ENCODE results near the gene P4HB. TPM values are rescaled to one million over a fixed set of nuclear protein-coding genes. Genes with fewer than 3 reads are reported as not detected.
"Not testable (repeated sequence)": the region's sequence is repeated elsewhere in the genome, so short reads cannot be mapped to it uniquely, and the experiment has no call there.

P4HB gene
- total RNA-seq, 1 donor from 2014 or later, result 1,674 TPM

DNA sequence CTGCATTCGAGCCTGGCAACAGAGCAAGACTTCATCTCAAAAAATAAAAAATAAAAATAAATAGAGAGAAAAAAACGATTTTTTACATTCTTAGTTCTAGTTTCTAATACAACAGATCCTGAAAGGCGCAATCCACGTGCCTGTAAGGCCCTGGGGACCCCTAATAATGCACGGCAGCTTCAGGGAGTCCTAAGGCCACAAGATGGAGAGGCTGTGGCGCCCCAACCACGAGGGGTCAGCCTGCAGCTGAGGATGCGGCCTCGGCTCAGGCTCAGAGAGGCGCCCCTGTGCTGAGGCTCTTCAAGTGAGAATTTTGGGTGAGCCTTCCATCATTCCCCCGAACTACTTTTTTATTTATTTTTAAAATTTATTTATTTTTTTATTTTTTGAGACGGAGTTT lies 10.9 kb downstream of the P4HB start:
- no peak for DNase-seq (ENCODE audit: low read depth)

DNA sequence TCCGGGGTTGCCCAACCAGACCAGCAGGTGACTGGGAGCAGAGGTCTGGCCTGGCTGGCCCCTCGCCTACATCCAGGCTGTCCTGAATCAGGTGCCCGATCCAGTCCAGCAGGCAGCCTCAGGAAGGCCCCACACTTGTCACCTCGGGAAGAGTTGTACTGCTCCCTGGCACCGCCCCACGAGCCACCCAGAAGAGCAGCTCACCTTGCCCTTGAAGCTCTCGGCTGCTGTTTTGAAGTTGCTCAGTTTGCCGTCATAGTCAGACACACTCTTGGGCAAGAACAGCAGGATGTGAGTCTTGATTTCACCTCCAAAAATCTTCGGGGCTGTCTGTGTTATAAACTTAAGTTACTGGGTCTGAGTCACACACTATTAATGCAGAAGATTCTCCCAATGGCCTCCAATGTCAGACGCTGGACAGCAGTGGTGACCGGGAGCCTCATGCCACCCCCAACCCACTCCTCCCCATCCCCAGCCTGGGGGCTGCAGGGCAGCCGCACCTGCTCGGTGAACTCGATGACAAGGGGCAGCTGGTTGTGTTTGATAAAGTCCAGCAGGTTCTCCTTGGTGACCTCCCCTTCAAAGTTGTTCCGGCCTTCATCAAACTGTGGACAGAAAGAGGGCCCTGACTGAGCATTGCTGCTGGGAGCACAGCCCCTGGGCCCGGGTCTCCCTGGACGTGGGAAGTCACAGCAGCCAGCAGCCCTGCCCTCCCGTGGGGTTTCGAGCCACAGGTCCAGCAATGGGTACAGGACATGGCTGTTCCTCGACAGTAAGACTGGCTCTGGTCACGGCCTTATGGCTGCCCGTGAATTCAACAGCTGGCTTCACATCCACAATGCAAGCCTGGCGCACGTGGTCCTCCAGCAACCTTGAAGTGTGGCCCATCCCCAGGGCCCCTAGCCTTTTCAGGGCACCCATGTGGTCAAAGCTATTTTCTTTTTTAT lies 13.3 kb downstream of the P4HB start:
- DNase-seq (ENCODE audit: low read depth), result no peak

DNA sequence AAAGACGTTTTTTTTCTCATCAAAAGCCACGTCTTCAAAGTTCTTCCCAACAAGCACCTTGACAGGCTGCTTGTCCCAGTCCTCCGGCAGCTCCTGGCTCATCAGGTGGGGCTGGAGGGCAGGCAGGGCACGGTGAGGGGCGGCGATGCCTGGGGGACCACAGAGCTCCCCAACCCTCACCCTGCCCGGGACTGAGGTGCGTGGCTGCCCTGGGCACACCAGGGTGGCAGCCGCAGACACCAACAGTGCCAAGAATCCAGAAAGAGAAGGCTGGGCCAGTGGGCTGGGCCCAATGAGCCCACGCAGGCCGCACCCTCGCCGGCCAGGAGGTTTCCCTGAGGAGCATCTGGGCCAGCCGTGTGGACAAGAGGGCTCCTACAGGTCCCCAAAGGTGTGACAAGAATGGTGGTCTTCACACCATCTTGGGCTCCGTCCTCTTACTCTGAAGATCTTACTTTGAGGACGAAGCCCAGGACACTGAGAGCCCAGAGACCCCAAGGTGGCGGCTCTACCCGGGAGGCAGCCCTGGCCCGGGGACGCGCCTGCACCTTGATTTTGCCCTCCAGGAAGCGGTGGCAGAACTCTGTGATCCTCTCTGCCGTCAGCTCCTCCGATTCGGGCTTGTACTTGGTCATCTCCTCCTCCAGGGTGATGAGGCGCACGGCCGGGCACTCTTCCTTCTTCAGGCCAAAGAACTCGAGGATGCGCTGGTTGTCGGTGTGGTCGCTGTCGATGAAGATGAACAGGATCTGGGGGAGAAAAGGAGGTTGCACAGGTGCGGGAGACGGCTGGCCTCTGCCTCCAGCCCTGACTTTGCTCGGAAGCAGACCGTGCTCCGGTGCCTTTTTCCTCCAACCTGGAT lies 14.2 kb downstream of the P4HB start:
- DNase-seq (ENCODE audit: low read depth), result no peak

DNA sequence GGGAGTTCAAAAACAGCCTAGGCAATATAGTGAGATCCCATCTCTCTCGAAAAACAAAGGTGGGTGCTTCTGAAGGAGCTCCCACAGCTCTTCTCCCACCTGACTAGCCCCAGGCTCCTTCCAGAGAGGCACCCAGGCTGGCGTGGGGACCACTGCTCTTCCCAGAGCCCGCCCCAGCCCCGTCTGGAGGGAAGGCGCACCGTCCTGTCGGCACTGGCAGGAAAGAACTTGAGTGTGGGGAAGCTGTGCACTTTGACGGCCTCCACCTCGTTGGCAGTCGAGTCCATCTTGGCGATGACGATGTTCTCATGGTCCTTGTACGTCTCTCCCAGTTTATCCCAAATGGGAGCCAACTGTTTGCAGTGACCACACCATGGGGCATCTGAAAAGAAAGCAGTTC lies 15.0 kb downstream of the P4HB start:
- DNase-seq (ENCODE audit: low read depth), result no peak

DNA sequence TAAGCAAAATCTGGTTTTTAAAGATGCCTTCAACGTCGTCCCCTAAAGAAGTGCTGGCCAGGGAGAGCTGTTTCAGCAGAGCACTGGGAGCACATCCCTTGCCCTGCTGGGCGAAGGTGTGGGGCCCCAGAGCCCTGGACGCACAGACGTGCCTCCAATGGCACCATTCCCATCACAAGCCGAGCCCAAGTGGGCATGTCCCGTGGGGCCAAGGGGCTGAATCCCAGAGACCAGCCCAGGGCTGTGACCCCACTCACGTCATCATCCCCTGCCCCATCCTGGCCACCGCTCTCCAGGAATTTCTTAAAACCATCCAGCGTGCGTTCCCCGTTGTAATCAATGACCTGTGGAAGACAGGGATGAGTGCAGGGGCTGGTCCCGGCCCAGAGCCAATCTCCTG lies 15.4 kb downstream of the P4HB start:
- DNase-seq (ENCODE audit: low read depth), result no peak

DNA sequence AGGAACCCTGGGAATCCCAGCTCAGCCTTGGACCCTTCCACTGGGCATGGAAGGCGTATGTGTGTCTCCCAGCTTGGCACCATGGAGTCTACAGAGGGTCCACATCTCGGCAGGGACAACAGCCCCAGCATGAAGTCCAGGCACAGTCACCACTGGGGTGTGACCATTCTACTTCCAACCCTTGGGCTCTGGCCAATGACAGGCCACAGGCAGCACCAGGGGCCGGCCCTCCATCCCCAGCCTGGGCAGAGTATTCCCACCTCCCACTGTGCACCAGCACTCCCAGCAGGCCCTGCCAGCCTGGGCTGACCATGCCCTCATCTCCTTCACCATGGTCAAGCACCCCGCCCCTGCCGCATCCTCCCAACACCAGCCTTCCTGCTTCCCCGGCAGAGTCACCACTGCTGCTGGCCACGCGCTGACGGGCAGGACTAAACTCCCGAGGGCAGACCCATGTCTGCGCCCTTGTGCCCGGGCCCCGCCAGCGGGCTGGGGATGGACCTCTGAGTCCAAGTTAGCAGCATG lies 15.9 kb downstream of the P4HB start:
- DNase-seq (ENCODE audit: low read depth), result no peak

DNA sequence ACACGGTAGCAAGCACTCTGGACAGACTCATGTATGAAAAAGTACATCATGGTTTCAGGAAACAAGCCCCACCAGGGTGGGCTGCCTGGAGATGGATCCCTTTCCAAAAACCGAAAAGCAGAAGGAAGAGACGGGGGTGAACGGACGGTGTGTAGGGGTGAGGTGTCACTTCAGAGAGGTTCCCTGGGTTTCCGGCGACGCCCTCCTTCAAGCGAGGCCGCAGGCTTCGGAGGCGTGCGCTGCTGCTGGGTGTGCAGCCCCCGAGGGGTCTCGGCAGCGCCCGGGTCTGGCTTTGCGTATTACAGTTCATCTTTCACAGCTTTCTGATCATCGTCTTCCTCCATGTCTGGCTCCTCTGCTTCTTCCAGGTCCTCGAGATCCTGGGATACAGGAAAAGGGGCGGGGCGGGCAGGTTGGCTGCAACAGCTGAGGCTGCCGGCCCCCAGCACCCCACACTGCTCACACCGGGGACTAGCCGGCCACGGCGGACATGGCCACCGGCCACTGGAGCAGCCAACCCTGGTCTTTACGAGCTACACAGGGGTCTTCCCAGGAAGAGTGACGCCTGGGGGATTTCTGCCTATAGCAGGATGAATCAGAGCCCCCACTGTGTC lies 16.5 kb downstream of the P4HB start:
- DNase-seq (ENCODE audit: low read depth), result no peak

DNA sequence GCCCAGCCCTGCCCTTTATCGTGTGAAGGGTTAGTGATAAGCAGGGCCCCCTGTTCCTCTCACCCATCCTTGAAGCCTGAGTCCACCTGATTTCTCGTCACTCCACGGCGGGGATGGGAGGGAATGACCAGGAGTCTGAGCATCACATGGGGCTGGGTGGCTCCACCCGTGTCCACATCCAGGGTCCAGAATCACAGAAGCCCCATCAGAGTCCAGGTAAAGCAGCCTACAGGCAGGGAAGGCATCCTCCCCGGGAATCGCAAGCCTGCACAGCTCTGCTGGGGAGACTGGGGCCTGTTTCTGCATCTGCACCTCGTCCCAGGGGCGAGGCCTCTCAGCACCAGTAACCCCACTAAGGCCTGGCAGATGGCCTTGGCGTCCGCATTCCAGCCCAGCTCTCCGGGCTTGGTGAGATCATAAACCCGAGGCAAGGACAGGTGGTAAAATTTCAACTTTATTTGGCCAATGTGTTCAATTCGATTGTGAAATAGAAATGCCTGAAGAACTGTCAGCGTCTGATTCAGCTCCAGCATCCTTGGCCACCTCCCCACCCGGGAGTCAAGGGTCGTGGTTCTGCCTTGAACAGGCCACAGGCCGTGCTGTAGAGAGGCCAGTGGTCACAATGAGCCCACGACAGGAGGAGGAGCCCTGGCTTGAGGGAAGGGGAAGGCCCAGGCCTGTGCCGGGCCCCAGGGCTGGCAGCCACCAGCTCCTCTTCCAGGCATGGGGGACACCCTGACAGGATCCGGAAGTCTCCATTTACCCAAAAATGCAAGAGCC lies 17.4 kb downstream of the P4HB start:
- peak; percentile 87 for DNase-seq (ENCODE audit: low read depth)

DNA sequence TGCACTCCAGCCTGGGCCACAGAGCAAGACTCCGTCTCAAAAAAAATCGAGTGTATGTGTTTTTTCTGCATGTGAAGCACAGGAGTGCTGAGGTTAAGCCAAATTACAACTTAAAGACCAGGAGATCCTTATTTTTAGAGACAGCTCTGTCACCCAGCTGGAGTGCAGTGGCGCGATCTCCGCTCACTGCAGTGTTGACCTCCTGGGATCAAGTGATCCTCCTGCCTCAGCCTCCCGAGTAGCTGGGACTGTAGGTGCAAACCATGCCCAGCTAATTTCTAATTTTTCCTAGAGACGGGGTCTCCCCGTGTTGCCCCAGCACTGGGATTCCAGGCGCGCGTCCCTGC lies 18.0 kb downstream of the P4HB start:
- DNase-seq (ENCODE audit: low read depth), result no peak

DNA sequence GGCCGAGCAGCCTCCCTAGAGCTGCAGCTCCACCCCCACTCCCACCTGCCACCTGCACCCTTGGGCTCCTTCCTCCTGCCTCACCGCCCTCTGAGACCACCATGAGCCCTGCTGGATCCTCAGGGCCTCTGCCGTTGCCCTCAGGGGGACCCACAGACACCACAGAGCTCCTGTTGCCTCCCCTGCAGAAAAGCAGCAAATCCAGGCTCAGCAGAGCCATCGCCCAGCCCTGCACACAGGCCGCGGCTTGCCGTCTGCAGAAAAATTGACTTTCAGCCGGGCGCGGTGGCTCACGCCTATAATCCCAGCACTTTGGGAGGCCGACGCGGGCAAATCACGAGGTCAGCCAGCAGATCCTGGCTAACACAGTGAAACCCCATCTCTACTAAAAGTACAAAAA lies 18.5 kb downstream of the P4HB start:
- no peak for DNase-seq (ENCODE audit: low read depth)

DNA sequence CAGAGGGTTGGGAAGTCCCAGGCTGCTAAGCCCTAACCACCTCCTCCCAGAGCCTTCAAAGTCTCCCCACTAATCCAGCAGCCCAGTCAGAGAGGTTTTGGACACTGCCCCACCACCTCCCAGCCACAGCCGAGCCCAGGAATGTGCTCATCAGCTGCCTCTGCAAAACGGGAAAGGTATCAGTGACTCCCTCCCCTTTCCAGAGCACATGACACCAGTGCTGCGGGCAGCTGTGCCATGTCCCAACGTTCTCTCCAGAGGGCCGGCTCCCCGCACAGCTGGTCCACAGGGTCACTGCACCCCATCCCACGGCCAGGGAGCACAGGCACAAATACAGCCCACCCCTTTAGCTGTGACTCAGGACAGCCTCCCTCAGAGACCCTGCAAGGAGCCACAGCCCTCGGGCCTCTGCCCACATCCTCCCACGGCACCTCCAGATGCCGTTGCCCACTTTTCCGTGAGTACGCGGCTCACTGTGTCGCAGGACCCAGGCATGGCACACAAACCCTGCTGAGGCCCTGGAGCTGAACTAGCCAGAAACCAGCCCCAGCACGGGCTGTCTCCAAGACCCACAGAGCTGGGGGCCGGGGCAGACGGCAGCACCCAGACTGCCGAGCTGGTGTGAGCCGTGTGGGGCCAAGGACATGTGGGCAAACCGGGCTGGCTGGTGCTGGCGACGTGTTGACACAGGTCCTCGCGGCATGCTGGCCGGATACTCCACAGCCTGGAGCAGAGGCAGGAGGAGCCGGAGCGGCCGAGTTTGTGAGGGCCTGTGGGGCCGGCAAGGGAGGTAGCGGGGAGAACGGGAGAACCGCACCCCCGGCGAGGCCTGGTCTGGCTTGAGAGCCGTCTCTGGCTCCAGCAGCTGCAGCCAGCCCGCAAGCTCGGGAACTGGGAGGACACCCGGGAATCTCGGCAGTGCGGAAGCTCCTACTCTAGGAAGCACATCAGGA lies 19.2 kb downstream of the P4HB start:
- peak; percentile 93 for DNase-seq (ENCODE audit: low read depth)

DNA sequence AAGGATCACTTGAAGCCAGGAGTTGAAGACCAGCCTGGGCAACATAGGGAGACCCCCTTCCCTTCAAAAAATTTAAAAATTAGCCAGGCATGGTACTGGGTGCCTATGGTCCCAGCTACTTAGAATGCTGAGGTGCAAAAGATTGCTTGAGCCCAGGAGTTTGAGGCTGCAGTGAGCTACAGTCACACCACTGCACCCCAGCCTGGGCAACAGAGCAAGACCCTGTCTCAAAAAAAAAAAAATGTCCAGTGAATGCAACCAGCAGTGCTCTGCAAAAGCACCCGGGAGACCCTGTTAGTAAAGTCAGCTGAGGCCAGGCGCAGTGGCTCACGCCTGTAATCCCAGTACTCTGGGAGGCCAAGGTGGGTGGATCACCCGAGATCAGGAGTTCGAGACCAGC lies 20.3 kb downstream of the P4HB start:
- DNase-seq (ENCODE audit: low read depth), result not testable (repeated sequence)

DNA sequence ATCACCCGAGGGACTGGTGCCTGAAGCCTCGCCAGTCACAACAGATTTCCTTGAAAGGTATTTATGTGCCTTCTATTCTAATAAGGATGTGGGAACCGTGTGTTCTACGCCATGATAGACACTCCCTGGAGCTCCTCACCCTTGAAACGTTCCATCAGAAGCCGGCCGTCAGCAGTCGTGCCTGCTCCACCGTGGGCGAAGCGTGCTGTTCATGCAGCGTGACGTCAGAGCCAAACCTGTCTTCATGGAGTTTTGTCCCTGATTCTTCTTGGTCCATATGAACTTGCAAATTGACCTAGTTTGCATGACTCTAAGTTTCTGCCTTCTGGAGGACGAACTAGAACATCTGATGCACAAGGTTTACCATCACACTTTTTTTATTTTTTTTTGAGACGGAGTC lies 21.0 kb downstream of the P4HB start:
- no peak for DNase-seq (ENCODE audit: low read depth)

DNA sequence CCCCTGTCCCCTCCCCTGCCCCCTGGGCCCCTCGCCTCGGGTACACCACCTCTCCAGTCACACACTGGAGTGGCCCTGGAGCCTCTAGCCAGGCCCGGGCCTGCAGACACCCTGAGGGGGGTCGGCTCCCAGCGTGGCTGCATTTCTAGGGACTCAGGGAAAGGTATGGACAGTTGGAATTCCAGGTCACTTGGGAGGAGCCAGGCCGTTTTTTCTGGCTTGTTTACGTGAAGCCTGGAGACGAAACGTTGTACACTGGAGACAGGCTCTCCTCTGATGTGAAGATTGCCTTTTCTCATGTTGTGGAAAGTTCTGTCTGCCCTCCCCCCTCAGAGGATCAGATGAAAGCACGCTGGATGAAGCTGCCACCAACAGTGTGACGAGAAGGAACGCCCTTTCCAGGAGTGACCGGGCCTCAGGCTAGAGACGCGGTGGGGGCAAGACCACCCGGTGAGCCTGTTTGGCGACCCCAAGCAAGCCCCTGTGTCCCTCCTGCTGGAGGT lies 21.5 kb downstream of the P4HB start:
- DNase-seq (ENCODE audit: low read depth), result no peak

DNA sequence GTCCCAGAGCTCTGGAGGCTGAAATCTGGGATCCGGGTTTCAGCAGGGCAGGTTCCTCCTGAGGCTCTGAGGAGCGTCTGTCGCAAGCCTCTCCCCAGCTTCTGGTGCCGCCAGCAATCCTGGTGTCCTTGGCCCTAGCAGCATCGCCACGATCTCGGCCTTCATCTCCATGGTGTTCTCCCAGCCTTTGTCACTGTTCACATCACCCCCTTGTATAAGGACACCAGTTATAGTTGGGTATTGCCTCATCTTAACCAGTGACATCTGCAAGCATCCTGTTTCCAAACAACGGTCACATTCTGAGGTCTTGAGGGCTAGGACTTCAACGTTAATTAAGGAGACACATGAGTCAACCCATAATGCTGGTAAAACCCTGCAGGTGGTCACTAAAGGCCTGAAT lies 22.7 kb downstream of the P4HB start:
- DNase-seq (ENCODE audit: low read depth), result peak; percentile 96

DNA sequence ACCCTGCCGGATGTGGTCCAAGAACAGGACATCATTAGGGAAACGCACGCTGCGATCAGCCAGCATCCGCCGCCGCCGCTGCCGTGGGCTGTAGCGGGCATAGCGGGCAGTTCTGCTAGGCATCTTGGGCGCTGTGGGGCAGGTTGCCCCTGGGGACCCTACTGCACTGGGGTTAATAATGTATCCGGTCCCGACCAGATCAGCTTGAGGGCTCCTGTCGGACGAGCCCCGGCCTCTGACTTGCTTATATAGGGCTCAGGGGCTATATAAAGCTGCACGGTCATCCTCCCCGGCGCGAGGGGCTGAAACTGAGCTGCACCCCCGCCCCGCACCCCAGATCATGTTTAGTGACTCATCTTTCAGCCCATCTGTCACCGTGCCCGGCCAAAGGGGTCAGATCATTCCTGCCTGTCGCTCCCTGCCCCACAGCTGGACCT lies 25.5 kb downstream of the P4HB start, which contains the start of gene PPP1R27:
Gene PPP1R27 (minus strand): TSS at position 220 of the 437 bp plus-strand sequence. CDS start 97 bp downstream, at position 123.
- DNase-seq (ENCODE audit: low read depth), result peak; percentile 55

DNA sequence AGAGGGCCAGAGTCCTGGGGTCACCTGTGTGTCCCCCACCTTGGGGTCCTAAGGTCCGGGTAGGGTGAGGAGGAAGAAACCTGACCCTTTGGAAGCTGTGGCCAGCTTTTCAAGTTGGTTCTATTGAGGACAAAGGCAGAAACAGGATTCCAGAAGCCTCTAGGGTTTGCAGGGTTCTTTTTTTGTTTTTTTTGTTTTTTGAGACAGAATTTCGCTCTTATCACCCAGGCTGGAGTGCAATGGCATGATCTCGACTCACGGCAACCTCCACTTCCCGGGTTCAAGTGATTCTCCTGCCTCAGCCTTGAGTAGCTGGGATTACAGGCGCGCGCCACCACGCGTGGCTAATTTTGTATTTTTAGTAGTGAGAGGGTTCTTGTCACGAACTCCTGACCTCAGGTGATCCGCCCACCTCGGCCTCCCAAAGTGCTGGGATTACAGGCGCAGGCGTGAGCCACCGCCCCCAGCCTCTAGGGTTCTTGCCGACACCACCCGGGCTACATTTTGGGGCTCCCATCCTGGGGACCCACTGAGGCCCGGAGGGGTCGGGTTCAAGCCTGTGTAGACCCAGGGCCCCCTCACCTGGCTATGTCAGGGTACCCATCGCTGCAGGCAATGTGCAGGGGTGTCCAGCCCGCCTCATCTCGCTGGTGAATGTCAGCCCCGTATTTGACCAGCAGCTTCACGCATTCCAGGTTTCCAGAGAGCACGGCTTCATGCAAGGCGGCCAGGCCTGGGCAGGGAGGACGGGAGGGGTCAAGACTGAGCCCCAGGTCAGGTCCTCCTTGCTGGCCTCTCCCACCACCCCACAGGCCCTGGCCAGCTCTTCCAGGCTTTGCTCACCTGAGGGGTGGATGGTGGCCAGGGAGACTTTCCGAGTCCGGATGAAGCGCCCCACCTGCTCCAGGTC lies 26.2 kb downstream of the P4HB start:
- no peak for DNase-seq (ENCODE audit: low read depth)
